Activated naive CD4-positive, alpha-beta T cell treated with anti-CD3 and anti-CD28 coated beads, Interleukin-2, amount 50 U/mL, for 16 hours (primary cell): Measurements from ENCODE around the gene GRB10.

Experiments used
- DNase-seq: peaks from one replicate; pipeline ENCODE4 v3.0.0-alpha.2; 2020

Gene GRB10

DNA sequence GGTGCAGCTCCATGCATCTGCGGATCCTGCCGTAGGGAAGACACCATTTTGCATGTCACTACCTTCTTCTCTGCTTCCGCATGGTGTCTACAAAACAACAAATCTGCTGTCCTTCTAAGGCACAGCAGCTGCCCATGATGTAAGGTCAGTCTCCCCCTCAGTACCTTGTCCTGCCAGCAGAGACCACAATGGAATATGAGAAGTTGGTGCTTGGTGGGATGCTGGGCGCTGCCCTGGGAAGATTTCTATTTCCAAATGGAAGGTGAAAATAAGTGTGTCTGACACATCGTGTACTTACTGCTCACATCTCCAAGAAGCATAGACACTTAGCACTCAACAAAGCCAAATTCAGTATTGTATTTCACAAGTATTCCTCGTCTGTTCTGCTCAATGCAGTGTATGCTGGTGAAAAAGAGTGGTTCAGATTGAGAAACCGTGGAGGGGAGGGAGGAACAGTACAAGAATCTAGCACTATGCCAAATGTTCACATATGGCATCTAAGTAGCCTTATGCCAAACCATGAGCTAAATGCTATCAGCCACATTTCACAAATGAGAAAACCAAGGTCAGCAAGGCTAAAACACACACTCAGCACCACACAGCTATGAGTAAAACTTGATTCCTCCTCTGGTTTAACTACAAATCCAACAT is 95.0 kb downstream of the GRB10 start:
- DNase-seq, result no peak

DNA sequence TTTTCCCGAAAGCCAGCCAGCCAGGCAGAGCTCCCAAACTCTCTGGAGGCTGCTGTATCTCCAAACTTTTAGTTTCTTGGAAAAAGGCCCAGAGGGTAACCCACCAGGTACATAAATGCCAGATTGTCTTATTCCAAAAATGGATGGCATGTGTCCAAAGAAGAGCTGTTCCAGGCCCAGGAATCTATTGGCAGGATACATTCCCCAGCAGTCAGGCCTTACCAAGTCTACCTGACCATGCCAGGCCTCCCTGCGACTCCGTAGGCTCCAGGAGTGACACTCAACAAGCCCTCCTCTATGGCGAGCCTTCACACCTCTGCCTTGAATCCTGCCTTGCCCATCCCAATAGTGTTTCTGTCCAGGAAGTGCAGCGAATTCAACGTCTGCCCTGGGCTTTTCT is 95.6 kb downstream of the GRB10 start:
- DNase-seq, result no peak

- DNase-seq, result no peak
Measured at GRCh38 chr7:50685135-50686065, 97.3 kb downstream of the GRB10 start.

DNA sequence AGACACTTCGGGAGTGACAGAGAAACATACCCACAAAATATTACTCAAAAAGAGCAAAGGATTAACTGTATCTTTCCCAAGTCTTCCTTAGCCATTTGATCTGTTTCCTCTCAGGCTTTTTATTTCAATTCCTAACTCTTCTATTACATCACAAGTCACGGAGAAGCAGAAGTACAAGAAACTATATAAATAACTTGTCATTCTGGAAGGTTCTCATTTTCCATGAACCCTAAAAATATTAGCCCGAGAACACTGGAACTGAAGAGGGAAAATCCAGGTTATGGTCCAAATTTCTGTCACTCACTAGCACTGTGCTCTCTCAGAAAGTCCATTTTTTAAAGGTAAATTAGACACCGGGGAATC is 98.0 kb downstream of the GRB10 start:
- no peak for DNase-seq

DNA sequence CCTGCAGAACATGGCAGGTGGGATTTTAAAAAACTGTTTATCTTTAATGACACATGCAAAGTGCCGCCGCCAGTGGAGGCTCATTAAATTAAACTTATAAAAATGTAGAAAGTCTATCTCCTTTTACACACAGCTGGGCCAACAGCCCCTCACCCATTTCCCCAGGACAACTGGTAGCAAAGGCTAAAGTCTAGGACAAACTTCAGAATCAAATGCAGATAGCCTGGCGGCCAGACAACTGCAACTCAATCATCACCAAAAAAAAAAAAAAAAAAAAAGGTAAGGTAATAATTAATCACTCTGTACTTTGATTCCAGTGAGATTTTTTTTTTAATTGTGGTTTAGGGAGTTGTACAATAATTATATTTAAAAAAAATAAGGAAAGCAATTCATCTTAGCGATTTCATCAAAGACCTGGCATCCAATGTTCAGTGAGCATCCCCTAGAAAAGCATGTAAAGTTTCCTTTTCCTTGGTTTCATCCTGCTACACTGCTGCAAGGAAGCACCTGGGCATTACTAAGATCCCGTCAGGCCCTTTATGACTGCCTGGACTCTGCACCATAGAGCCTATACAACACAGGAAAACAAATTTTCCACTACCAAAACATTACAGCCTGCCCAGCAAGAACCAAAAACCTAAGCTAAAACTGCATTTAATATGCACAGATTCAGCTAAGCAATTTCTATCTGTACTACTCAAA is 98.5 kb downstream of the GRB10 start:
- DNase-seq, result no peak

GRCh38 chr7:50682573-50682972 is 100.1 kb downstream of the GRB10 start:
- DNase-seq, result no peak

GRCh38 chr7:50682079-50682478 is 100.6 kb downstream of the GRB10 start:
- DNase-seq, result no peak

DNA sequence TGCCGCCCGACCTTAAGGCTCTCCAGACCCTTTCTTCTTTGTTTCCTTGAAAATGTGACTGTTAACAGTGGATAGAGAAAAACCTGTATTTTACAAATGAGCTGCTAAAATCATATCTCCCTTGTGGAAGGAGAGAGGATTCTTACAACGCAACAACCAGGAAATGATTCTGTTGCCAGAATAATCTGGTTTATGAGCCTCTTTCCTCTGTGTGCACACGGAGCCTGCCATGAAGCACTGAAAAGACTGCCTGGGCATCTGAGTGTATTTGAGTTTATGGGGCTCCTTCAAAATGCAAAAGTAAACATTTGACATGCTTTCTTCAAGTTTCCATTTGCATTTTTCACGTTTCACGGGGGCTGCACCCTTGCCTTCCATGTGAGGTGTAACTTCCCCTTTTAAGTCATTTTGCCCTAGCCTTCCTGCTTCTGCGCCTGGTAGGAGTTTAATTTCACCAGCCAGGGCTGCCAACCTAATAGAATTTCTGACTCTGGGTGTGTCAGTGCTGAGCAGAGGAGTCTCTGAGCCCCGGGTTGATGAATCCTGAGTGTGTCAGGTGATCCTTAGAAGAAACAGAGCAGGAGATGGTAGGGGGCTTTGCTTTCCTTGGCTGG is 101.2 kb downstream of the GRB10 start:
- no peak for DNase-seq

DNA sequence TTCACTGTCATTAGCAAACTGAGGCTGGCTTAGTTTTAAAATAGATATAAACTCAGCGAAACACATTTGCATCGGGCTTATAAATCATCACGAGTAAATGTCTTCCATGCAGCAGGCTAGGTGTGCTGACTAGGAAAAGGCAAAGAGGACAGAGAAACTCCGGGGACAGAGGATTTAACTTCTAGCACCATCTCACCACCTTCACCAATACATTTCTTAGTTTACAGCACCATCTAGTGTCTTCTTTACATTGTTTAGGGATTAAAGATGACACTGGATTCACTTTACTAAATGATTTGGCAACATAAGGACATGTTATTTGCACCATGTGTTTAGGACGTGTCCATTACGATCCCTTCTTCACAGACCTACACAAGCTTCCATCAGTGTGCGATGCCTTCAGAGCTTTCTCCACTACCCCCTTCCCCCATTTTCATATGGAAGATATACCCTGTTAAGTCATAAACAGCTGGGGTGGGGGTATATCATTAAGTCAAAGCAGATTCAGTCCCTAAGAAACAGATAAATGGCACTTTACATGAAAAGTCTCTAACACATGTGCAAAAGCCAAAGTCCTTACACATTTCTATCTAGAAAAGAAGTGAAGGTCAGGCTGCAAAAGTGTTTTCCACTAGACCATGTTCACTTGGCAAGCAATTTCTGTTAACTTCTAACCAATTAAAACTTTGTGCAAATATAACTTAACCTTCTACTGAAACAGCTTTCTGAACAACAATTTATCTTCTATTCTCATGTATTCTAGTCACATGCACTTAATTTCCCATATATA is 103.3 kb downstream of the GRB10 start:
- no peak for DNase-seq

GRCh38 chr7:50678586-50678985 is 104.1 kb downstream of the GRB10 start:
- DNase-seq, result no peak

GRCh38 chr7:50677638-50677996 is 105.1 kb downstream of the GRB10 start:
- DNase-seq, result no peak

- no peak for DNase-seq
Measured at GRCh38 chr7:50676740-50677637, 105.7 kb downstream of the GRB10 start.

- no peak for DNase-seq
Measured at GRCh38 chr7:50676079-50676478, 106.6 kb downstream of the GRB10 start.

GRCh38 chr7:50674896-50675835 is 107.5 kb downstream of the GRB10 start:
- no peak for DNase-seq

- DNase-seq, result no peak
Measured at GRCh38 chr7:50674299-50674698, 108.4 kb downstream of the GRB10 start.

GRCh38 chr7:50673096-50673495 is 109.6 kb downstream of the GRB10 start:
- no peak for DNase-seq

- DNase-seq, result no peak
Measured at GRCh38 chr7:50672045-50672444, 110.7 kb downstream of the GRB10 start.

DNA sequence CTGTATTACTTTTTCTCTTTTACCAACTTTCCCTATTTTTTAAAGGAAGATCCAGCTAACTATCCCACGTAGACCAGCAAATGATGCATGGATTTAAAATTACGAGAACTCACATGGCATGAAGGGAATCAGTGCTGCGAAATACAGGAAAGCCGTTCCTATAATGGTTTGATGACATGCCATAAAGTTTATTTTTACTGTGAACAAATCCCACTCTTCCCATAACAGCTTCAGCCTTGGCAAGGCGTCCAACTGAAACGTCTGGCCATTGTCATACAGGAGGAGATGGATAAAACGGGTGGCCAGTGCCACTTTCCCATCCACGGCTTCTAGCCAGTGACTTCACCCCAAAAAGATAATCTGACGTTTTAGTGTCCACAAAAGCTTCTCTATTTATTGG is 111.3 kb downstream of the GRB10 start:
- no peak for DNase-seq

DNA sequence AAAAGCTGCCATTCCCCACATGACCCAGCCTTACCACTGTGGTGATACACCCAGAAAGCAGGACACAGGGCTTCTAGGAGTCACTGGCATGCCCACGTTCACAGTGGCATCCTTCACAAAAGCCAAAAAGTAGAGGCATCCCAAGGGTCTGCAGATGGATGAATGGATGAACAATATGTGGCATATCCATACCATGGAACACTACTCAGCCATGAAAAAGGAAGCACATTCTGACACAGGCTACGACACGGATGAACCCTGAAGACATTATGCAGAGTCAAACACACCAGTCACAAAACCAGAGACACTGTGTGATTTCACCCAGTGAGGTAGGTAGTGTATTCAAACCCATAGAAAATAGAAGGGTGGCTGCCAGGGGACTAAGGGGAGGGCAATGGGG is 112.8 kb downstream of the GRB10 start:
- DNase-seq, result no peak

DNA sequence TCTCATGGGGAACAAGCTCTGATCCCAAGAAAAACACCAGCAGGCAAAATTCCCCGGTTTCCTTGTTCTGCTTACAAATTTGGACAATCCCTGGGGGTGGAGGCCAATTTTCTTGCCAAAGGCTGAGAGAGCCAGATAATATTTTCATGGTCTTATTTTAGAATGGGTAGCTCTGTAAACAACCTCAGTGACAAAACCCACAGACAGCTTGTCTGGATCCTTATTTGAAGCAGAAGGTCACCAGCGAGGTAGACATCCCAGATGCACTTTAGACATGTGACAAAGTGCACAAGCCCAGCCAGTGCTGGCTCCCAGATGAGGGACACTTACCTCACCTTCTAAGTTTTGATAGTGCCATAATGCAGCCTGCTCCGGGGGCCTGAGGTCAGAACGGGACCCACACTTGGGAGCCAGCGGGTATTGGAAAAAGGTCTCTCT is 114.9 kb downstream of the GRB10 start:
- DNase-seq, result no peak
